Activated CD4-positive, alpha-beta T cell treated with anti-CD3 and anti-CD28 coated beads, Interleukin-2, amount 50 U/mL, for 16 hours (primary cell): Measurements from ENCODE around the gene GFM2.
"Not testable (repeated sequence)": the region's sequence is repeated elsewhere in the genome, so short reads cannot be mapped to it uniquely, and the experiment has no call there.

Experiments used
- DNase-seq: peaks from one replicate; pipeline ENCODE4 v3.0.0-alpha.2; 2020

The GFM2 gene

DNA sequence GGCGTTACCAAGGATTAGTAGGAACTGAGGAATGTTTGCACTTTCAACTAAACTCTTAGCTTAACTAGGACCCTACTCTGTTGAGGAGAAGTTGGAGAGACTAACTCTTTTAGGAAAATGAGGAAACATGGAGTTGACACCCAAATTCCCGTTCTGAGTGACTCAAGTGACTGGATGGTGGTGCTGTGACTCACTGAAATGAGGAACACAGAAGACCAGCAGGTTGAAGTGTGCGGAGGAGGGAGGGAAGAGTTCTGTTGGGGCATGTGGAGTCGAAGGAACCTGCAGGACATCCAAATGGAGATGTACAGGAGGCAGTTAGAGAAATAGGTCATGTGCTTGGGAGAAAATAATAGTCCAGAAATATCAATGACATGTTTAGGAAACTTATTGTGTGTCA is 73.7 kb downstream of the GFM2 start:
- DNase-seq: no peak

DNA sequence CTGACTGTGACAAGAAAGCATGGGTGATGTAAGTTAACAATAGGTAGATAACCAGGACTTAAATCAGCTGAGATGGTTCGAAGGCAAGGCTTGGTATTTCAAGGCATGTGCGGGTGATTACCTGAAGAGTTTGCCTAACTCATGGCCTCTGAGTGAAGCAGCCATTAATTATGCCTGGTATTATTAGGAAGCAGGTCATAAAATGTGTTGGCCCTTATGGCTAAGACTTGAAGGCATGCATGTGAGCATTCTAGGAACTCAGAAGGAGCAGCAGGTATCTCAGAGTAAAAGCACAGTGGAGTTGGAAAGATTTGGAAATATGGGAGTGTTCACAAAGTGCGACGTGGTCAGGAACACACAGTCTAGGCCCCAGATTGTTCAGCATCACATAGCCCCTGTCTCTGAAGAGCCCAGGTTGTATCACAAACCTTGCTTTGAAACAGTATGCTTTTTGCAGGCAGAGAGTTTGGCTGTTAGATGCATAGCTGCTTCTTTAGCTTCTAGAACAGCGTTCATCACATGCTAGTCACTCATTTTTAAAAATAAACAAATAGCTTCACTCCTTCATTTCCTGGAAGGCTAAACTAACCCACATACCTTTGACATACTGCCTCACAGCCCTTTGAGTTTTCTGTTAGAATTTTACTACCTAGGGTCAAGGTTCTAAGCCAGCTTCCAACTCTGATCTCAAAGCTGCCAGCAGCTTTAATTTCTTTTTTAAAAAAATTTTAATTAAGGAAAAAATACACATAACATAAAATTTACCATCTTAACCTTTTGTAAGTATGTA is 79.8 kb downstream of the GFM2 start:
- DNase-seq: no peak

DNA sequence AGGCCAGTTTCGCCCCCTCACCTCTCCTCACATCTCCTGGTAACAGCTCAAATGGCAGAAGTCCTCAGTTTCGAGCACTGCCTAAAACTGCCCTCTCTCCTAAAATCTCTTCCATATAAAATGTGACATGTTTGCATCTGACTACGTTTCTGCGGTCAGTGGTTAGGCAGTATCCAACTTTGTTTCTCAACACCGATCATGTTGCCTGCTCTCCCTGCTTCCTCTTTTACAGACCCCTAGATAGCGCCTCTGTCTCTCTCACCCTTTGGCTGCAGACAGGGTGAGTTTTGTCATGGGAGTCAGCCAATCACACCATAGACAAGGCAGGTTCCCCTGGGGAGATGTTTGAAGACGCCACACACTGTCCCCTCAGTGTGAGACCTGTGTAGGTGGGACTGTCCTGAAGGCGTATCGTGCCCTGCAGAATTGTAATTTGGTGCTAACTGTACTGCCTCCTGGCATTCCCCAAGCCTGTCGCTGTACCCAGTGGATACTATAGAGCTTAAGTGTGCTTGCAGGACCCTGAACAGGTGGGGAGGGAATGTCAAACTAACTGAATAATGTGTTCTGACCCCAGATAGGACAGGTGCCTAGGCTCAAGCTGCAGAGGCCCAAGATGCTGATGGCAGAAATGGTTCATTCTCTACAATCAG is 80.8 kb downstream of the GFM2 start:
- peak; percentile 12 for DNase-seq

DNA sequence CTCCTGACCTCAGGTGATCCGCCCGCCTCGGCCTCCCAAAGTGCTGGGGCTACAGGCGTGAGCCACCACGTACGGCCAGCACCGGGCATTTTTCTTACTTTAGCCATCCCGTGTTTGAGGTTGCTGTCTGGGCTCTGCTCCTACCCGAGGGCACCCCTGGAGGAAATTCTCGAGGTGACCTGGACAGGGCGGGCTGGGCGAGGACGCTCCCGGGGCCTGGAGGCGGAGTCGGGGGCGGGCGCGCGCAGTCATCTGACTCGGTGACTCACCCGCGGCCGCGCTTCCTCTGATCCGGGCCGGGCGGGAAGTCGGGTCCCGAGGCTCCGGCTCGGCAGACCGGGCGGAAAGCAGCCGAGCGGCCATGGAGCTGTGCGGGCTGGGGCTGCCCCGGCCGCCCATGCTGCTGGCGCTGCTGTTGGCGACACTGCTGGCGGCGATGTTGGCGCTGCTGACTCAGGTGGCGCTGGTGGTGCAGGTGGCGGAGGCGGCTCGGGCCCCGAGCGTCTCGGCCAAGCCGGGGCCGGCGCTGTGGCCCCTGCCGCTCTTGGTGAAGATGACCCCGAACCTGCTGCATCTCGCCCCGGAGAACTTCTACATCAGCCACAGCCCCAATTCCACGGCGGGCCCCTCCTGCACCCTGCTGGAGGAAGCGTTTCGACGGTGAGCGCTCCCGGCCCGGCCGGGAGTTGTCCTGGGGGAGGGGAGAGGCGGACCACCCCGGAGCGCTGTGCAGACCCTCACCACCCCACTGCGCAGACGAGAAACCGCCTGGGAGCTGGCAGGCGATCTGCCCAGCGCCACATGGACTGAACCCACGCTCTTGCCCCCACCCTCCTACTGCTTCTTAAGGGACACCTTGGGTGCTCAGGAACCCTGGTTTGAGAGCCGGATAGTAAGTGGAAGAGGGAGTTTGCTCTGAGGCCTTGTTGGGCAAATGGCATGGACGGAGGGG is 81.7 kb downstream of the GFM2 start, which contains the start of gene HEXB:
TSS of gene HEXB (plus strand) at position 334 of the 952 bp plus-strand sequence. CDS start at position 362, 28 bp downstream.
- peak; percentile 89 for DNase-seq

DNA sequence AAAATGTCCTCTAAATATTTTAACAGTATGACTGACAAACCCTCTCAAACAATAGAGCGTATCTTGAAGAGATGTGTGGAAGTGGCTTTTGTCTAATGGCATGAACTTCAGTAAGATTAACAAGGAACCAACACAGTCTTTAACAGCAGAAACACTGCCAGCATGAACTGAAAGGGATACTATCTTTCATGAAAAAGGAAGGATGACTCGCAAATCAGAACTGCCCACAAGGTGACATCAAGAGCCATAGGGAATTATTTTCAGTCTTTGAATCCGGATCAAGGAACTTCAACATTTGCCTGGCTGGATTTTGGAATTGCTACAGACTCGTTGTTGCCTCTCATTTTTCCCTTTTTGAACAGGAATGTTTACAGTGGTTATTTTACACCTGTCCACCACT is 87.0 kb downstream of the GFM2 start:
- DNase-seq: no peak

DNA sequence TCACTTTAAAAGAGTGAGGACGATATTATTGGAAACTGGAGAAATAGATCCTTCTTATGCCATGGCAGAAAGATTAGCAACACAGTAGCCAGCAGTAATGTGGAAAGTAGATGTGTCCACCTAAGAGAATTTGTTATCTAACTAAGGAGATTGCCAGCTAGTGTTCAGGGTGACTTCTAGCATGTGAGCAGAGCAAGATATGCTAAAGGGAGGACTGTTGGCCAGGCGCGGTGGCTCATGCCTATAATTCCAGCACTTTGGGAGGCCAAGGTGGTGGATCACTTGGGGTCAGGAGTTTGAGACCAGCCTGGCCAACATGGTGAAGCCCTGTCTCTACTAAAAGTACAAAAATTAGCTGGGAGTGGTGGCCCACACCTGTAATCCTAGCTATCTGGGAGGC is 87.6 kb downstream of the GFM2 start:
- not testable (repeated sequence) for DNase-seq

DNA sequence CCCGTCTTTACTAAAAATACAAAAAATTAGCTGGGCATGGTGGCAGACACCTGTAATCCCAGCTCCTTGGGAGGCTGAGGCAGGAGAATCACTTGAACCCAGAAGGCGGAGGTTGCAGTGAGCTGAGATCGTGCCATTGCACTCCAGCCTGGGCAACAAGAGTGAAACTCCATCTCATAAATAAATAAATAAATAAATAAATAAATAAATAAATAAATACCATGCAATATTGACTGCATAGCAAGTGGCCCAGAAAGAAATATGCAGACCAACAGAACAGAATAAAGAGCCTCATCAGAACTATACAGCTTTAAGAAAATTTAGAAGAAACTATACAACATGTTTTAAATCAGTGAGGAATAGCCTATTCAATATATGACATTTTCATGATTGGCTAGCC is 88.8 kb downstream of the GFM2 start:
- DNase-seq: not testable (repeated sequence)

DNA sequence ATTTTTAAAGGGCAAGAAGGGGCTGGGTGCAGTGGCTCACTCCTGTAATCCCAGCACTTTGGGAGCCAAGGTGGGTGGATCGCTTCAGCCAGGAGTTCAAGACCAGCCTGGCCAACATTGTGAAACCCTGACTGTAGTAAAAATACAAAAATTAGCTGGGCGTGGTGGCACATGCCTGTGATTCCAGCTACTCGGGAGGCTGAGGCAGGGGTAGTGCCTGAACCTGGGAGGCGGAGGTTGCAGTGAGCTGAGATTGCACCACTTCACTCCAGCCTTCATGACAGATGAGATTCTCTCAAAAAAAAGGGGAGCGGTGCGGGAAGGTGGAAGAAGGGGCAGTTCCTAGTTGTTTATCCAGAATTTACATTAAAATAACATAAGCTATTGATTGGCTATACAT is 90.5 kb downstream of the GFM2 start:
- not testable (repeated sequence) for DNase-seq

DNA sequence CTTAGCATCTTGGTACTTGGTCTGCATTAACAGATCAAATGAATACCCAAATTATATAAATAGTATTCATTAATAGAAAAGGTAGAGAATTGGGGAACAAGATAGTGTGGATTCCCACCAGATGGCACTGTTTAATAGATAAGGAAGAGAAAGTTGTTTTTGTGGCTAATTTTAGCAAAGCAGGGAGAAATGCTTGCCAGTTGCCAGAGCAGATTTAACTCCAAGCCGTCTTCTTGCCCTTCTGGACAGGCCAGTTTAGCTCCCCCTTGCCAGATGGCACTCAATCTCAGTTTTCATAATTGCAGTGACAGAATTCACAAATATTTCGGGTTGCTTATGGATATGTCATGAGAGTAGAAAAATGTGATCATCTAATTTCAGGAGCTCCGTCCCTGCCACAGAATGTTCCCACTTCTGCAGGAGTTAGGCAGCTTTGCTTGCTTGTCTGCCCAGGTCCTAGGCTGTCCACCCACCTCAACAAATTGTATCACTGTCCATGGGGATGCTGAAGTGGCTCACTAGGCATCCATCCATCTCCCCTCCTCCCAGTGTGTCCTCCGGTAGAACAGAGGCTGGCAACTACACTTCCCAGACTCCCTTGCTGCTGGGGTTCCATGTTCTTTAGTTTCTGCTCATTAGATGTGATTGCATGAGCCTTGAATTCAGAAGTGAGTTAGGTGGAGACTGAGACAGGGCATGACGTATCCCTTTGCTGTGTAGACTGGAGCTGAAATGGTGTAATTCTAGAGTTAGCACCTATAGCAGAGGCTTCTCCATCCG is 93.7 kb downstream of the GFM2 start:
- DNase-seq: no peak

DNA sequence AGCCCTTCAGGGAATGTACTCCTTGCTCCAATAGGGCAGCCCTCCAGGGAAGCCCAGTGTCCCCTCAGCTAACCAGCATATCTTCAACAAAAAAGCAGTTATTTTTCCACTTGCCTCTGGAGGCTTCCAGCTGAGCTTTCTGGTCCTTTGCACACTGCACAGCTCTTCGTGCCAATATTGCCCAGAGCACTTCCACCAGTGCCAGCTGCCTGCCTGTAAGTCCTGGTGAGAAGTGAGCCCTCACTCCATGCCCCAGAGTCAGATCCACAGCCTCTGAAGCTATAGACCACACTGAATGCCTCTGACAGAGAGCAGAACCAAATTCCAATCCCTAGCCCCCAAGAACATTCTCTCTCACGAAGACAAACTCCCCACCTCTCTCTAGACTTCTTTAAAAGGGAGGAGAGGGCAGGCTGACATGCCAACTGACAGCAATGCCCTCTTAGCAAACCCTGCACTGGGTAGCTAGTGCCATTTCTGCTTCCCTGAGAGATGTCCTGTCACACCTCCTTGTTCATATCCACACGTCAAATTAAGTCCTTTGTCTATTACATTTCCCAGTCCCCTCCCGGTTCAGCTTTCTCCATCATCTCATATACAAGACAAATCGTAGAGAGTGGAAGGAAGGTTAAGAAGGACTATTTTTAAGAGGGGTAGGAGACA is 94.6 kb downstream of the GFM2 start:
- no peak for DNase-seq
